RPMI7951 (cell line): ENCODE measurements around the gene ZP3. TPM values are rescaled to one million over a fixed set of nuclear protein-coding genes. Genes with fewer than 3 reads are reported as not detected.
A peak's percentile ranks its signal among the peaks of the same experiment; 100 is the strongest.
"Not testable (repeated sequence)": the region's sequence is repeated elsewhere in the genome, so short reads cannot be mapped to it uniquely, and the experiment has no call there.

ENCODE experiments used
- DNase-seq: peaks from one replicate; pipeline ENCODE4 v3.0.0-alpha.2; 2012; ENCODE audit warnings: low read depth
- total RNA-seq: library from RNA; depleted of rRNA; stranded (reverse); fragments of >200 nt; shearing (Covaris generic); gene quantifications from 2 replicates; pipeline ENCODE4 v1.2.3, GENCODE V29; 2014

ZP3 gene
- total RNA-seq, 1 experiment from 2014 or later, result 5.5 TPM

- not testable (repeated sequence) for DNase-seq
Measured at GRCh38 chr7:76442664-76443446, 18.1 kb downstream of the ZP3 start.

- not testable (repeated sequence) for DNase-seq
Measured at GRCh38 chr7:76443846-76444245, 19.1 kb downstream of the ZP3 start.

GRCh38 chr7:76445577-76446008 lies 20.8 kb downstream of the ZP3 start:
- peak; percentile 73 for DNase-seq

GRCh38 chr7:76457017-76457416 lies 32.3 kb downstream of the ZP3 start:
- DNase-seq, result not testable (repeated sequence)

GRCh38 chr7:76458504-76458903 lies 33.8 kb downstream of the ZP3 start:
- not testable (repeated sequence) for DNase-seq

- DNase-seq, result not testable (repeated sequence)
Measured at GRCh38 chr7:76460767-76461166, 36.0 kb downstream of the ZP3 start.

- DNase-seq, result not testable (repeated sequence)
Measured at GRCh38 chr7:76461464-76462101, 36.8 kb downstream of the ZP3 start, which contains the start of gene DTX2. Gene DTX2 (plus strand): TSS chr7:76461709. CDS start chr7:76480510, 18,801 bp downstream.

- DNase-seq, result not testable (repeated sequence)
Measured at GRCh38 chr7:76462271-76462882, 37.6 kb downstream of the ZP3 start.

- DNase-seq, result not testable (repeated sequence)
Measured at GRCh38 chr7:76464959-76465358, 40.2 kb downstream of the ZP3 start.

- DNase-seq, result not testable (repeated sequence)
Measured at GRCh38 chr7:76465950-76466349, 41.2 kb downstream of the ZP3 start.

GRCh38 chr7:76467743-76468404 lies 43.1 kb downstream of the ZP3 start:
- not testable (repeated sequence) for DNase-seq

- not testable (repeated sequence) for DNase-seq
Measured at GRCh38 chr7:76471556-76472221, 46.9 kb downstream of the ZP3 start.

- not testable (repeated sequence) for DNase-seq
Measured at GRCh38 chr7:76473097-76473496, 48.3 kb downstream of the ZP3 start.

GRCh38 chr7:76476280-76476679 lies 51.5 kb downstream of the ZP3 start:
- DNase-seq, result not testable (repeated sequence)

GRCh38 chr7:76476742-76477474 lies 52.2 kb downstream of the ZP3 start:
- not testable (repeated sequence) for DNase-seq

GRCh38 chr7:76479628-76480027 lies 54.9 kb downstream of the ZP3 start:
- DNase-seq, result not testable (repeated sequence)

- not testable (repeated sequence) for DNase-seq
Measured at GRCh38 chr7:76480403-76481253, 55.9 kb downstream of the ZP3 start.

- not testable (repeated sequence) for DNase-seq
Measured at GRCh38 chr7:76482660-76483059, 57.9 kb downstream of the ZP3 start.

- DNase-seq, result not testable (repeated sequence)
Measured at GRCh38 chr7:76483081-76483480, 58.3 kb downstream of the ZP3 start.

GRCh38 chr7:76484456-76484855 lies 59.7 kb downstream of the ZP3 start:
- not testable (repeated sequence) for DNase-seq
